Loucy (cell line): ENCODE results near the gene APH1B.

Experiments
- H2AFZ ChIP-seq: fragments of 200-600 bp; sonication (generic); 2 replicates; pipeline ENCODE4 v1.6.0; 2016; ENCODE audit warnings: antibody characterized with exemption, mild to moderate bottlenecking, low read length, moderate library complexity
- H3F3A ChIP-seq: fragments of 200-600 bp; 2 replicates; pipeline ENCODE4 v1.6.0; 2016; ENCODE audit warnings: antibody characterized with exemption, low read depth, mild to moderate bottlenecking
- H3K27me3 ChIP-seq: fragments of 200-600 bp; sonication (generic); 2 replicates; pipeline ENCODE4 v1.6.1; 2014; ENCODE audit warnings: low read length, mild to moderate bottlenecking; ENCODE audit not compliant: insufficient read depth, poor library complexity, severe bottlenecking
- H3K36me3 ChIP-seq: fragments of 200-600 bp; sonication (generic); 2 replicates; pipeline ENCODE4 v1.6.1; 2016; ENCODE audit warnings: low read length; ENCODE audit not compliant: insufficient read depth
- H3K4me1 ChIP-seq: fragments of 200-600 bp; sonication (generic); 2 replicates; pipeline ENCODE4 v1.5.1; 2014; ENCODE audit warnings: low read length, mild to moderate bottlenecking; ENCODE audit not compliant: insufficient read depth, poor library complexity, severe bottlenecking
- H3K4me2 ChIP-seq: fragments of 200-600 bp; sonication (generic); 2 replicates; pipeline ENCODE4 v1.6.0; 2014; ENCODE audit warnings: antibody characterized with exemption, low read length, low read depth, mild to moderate bottlenecking; ENCODE audit not compliant: poor library complexity, severe bottlenecking
- H3K4me3 ChIP-seq: fragments of 200-600 bp; sonication (generic); 2 replicates; pipeline ENCODE4 v1.5.1; 2014; ENCODE audit warnings: low read length, mild to moderate bottlenecking, mixed read lengths; ENCODE audit not compliant: poor library complexity, severe bottlenecking
- H3K79me2 ChIP-seq: fragments of 200-600 bp; sonication (generic); 2 replicates; pipeline ENCODE4 v1.6.1; 2014; ENCODE audit warnings: low read length; ENCODE audit not compliant: insufficient read depth
- H3K9ac ChIP-seq: fragments of 200-600 bp; sonication (generic); 2 replicates; pipeline ENCODE4 v1.6.0; 2014; ENCODE audit warnings: mild to moderate bottlenecking, low read depth, low read length, moderate library complexity; ENCODE audit not compliant: poor library complexity, severe bottlenecking
- H3K9me2 ChIP-seq: fragments of 200-600 bp; sonication (generic); replicated peaks from 2 replicates; pipeline ENCODE4 v1.6.1; 2016; ENCODE audit warnings: low read depth, low read length, mixed read lengths
- H3K9me3 ChIP-seq: fragments of 200-600 bp; sonication (generic); 2 replicates; pipeline ENCODE4 v1.6.1; 2014; ENCODE audit warnings: mild to moderate bottlenecking, antibody characterized with exemption, low read length, low read depth; ENCODE audit not compliant: insufficient read depth
- H4K20me1 ChIP-seq: fragments of 200-600 bp; sonication (generic); 2 replicates; pipeline ENCODE4 v1.6.0; 2014; ENCODE audit warnings: antibody characterized with exemption, low read length, mild to moderate bottlenecking; ENCODE audit not compliant: insufficient read depth, poor library complexity, severe bottlenecking
- CTCF ChIP-seq: fragments of 200-600 bp; sonication (generic); conservative IDR thresholded peaks from 2 replicates; pipeline ENCODE4 v1.5.1; 2014; ENCODE audit warnings: mild to moderate bottlenecking, antibody characterized with exemption, low read length
- EZH2phosphoT487 ChIP-seq: fragments of 200-600 bp; IDR thresholded peaks from 2 replicates; pipeline ENCODE4 v1.6.1; 2018; ENCODE audit warnings: antibody characterized with exemption, mild to moderate bottlenecking, moderate library complexity, borderline replicate concordance

Gene APH1B

GRCh38 chr15:63305260-63305659 is 27.9 kb downstream of the APH1B start:
- TF ChIP-seq CTCF (no peak), EZH2phosphoT487 (no peak)
- Histone ChIP-seq H3K4me2 (no peak overlapping the region), H3K36me3 (peaks cover 44% of the 10 kb centered on the region; the same call in 1 of the 2 replicates)

DNA sequence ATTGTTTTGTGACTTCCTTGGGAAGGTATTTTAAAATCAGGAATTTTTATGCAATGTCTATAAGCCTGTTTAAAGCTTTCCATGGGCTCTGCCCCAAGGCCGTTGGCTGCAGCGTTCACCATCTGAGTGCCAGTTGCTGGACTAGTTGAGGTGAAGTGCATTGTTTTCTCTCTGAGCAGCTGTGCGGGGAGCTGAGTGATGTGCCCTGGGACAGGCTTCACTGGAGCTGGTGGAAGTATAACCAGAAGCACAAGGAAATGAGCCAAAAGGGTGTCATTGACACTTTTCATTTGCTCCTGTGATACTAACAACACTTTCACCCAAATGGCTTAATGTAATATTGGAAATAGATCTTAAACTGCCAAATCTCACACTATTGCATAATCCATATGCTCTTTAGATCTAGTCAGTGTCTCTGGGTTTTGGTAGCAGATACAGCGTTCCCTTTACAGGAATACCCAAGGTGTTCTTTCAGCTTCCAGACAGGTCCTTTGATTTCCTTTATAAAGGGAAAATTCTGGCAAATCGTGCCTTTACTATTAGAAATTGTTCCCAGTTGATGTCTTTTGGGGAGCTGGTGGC is 29.2 kb downstream of the APH1B start:
- Histone ChIP-seq H3K4me1 (no peaks in the 10 kb centered on the region), H3K27me3 (no peaks in the 10 kb centered on the region), H3K9me2 (no peaks in the 10 kb centered on the region), H3K4me3 (no peak overlapping the region), H3F3A (no peaks in the 10 kb centered on the region), H3K9me3 (no peaks in the 10 kb centered on the region), H3K4me2 (no peak overlapping the region), H3K9ac (no peak overlapping the region), H3K36me3 (peaks cover 44% of the 10 kb centered on the region; the same call in 1 of the 2 replicates), H2AFZ (no peak overlapping the region), H4K20me1 (no peaks in the 10 kb centered on the region), H3K79me2 (no peaks in the 10 kb centered on the region)
- TF ChIP-seq EZH2phosphoT487 (no peak), CTCF (no peak)

More at GRCh38 chr15:63305260-63305659, 27.9 kb downstream of the APH1B start:
- H3K27me3 ChIP-seq, result no peaks in the 10 kb centered on the region
- no peaks in the 10 kb centered on the region for H3K79me2 ChIP-seq
- H3K9ac ChIP-seq, result no peak overlapping the region
- no peak overlapping the region for H2AFZ ChIP-seq
- no peaks in the 10 kb centered on the region for H3K4me1 ChIP-seq
- H4K20me1 ChIP-seq, result no peaks in the 10 kb centered on the region
- H3F3A ChIP-seq, result no peaks in the 10 kb centered on the region
- no peaks in the 10 kb centered on the region for H3K9me3 ChIP-seq
- H3K9me2 ChIP-seq, result no peaks in the 10 kb centered on the region
- H3K4me3 ChIP-seq, result no peak overlapping the region

GRCh38 chr15:63308491-63308890 is 31.1 kb downstream of the APH1B start:
- no peak overlapping the region for H2AFZ ChIP-seq
- H3K9me2 ChIP-seq, result no peaks in the 10 kb centered on the region

More at GRCh38 chr15:63308491-63308890, 31.1 kb downstream of the APH1B start:
- peaks cover 29% of the 10 kb centered on the region; the same call in 1 of the 2 replicates for H3K36me3 ChIP-seq
- no peaks in the 10 kb centered on the region for H3K79me2 ChIP-seq
- H3K9me3 ChIP-seq, result no peaks in the 10 kb centered on the region
- H4K20me1 ChIP-seq, result no peaks in the 10 kb centered on the region
- H3F3A ChIP-seq, result no peaks in the 10 kb centered on the region
- no peak overlapping the region for H3K4me2 ChIP-seq
- H3K4me3 ChIP-seq, result no peak overlapping the region
- no peak overlapping the region for H3K9ac ChIP-seq
- TF ChIP-seq CTCF, result no peak
- no peak for TF ChIP-seq EZH2phosphoT487
- no peaks in the 10 kb centered on the region for H3K27me3 ChIP-seq
- H3K4me1 ChIP-seq, result no peaks in the 10 kb centered on the region
